Measurements from ENCODE around the gene PSD2.

Gene PSD2

DNA sequence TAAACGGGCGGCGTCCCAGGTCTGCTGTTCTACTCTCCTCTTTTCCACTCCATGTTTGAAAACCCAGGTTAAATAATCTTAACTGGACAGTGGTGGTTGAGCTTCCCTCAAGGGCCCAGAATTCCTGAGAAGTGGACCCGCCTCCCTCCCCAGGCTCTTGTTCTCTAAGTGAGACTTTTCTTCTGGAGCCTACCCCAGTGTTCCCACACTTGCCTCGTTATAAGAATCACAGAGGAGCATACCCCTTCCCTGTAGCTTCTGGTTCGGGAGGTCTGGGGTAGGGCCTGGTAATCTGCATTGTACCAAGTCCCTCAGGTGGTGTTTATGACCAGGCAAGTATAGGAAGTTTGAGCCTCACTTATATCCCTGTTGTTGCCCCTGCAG, 12.0 kb downstream of the PSD2 start:
- Mint-ChIP-seq H3K4me1 (ENCODE audit: low read depth) (no peaks in the 10 kb centered on the region), H3K4me3 (no peak overlapping the region), H3K9me3 (no peaks in the 10 kb centered on the region), H3K27me3 (peaks cover 9% of the 10 kb centered on the region), H3K36me3 (ENCODE audit: low read depth) (no peaks in the 10 kb centered on the region), H3K27ac (no peak overlapping the region)
- intact Hi-C loops (cut with micrococcal nuclease), result no loop called here

GRCh38 chr5:139808481-139809330, 13.1 kb downstream of the PSD2 start:
- intact Hi-C loops (cut with micrococcal nuclease), result no loop called here
- H3K27me3 Mint-ChIP-seq, result peaks cover 9% of the 10 kb centered on the region
- H3K4me1 Mint-ChIP-seq (ENCODE audit: low read depth), result no peaks in the 10 kb centered on the region
- H3K27ac Mint-ChIP-seq, result no peak overlapping the region
- no peak overlapping the region for H3K4me3 Mint-ChIP-seq
- H3K9me3 Mint-ChIP-seq, result no peaks in the 10 kb centered on the region
- H3K36me3 Mint-ChIP-seq (ENCODE audit: low read depth), result no peaks in the 10 kb centered on the region

GRCh38 chr5:139809331-139809810, 13.8 kb downstream of the PSD2 start:
- intact Hi-C loops (cut with micrococcal nuclease), result no loop called here
- Mint-ChIP-seq H3K4me3 (no peak overlapping the region), H3K27me3 (peaks cover 9% of the 10 kb centered on the region)

GRCh38 chr5:139810341-139811273, 15.0 kb downstream of the PSD2 start:
- Mint-ChIP-seq H3K9me3 (no peaks in the 10 kb centered on the region), H3K27ac (no peak overlapping the region), H3K4me1 (ENCODE audit: low read depth) (no peaks in the 10 kb centered on the region), H3K27me3 (peaks cover 6% of the 10 kb centered on the region), H3K4me3 (no peak overlapping the region), H3K36me3 (ENCODE audit: low read depth) (no peaks in the 10 kb centered on the region)
- intact Hi-C loops (cut with micrococcal nuclease), result no loop called here

More at GRCh38 chr5:139809331-139809810, 13.8 kb downstream of the PSD2 start:
- H3K27ac Mint-ChIP-seq, result no peak overlapping the region
- H3K4me1 Mint-ChIP-seq (ENCODE audit: low read depth), result no peaks in the 10 kb centered on the region
- H3K36me3 Mint-ChIP-seq (ENCODE audit: low read depth), result no peaks in the 10 kb centered on the region
- no peaks in the 10 kb centered on the region for H3K9me3 Mint-ChIP-seq

DNA sequence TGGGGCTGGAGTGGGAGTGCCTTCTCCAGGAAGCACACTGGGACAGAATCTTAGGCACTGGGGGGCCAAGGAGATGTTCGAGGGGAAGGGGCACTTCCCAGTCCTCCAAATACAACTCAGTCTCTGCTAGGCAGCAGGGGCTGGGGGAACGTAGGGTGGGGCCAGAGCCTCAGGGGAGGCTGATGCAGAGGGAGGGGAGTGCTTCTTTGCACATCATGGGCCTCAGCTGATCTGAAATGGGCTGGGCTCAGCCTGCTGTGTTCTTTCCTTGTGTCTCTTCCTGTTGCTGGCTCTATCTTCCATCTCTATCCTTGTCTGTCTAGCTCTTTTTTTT, 15.6 kb downstream of the PSD2 start:
- Mint-ChIP-seq H3K4me1 (ENCODE audit: low read depth) (no peaks in the 10 kb centered on the region), H3K27me3 (peaks cover 5% of the 10 kb centered on the region), H3K4me3 (no peak overlapping the region), H3K36me3 (ENCODE audit: low read depth) (no peaks in the 10 kb centered on the region), H3K27ac (no peak overlapping the region), H3K9me3 (no peaks in the 10 kb centered on the region)
- intact Hi-C loops (cut with micrococcal nuclease), result no loop called here

- Mint-ChIP-seq H3K27me3 (peaks cover 10% of the 10 kb centered on the region), H3K27ac (no peak overlapping the region), H3K9me3 (no peaks in the 10 kb centered on the region), H3K4me1 (ENCODE audit: low read depth) (no peaks in the 10 kb centered on the region), H3K4me3 (no peak overlapping the region), H3K36me3 (ENCODE audit: low read depth) (no peaks in the 10 kb centered on the region)
- intact Hi-C loops (cut with micrococcal nuclease), result no loop called here
Observed at GRCh38 chr5:139812323-139812722, 16.7 kb downstream of the PSD2 start.

- H3K4me3 Mint-ChIP-seq, result no peak overlapping the region
- intact Hi-C loops (cut with micrococcal nuclease), result no loop called here
- no peaks in the 10 kb centered on the region for H3K4me1 Mint-ChIP-seq (ENCODE audit: low read depth)
- H3K27me3 Mint-ChIP-seq, result peaks cover 7% of the 10 kb centered on the region
- no peaks in the 10 kb centered on the region for H3K36me3 Mint-ChIP-seq (ENCODE audit: low read depth)
- H3K9me3 Mint-ChIP-seq, result no peaks in the 10 kb centered on the region
- H3K27ac Mint-ChIP-seq, result no peak overlapping the region
Observed at GRCh38 chr5:139812836-139813805, 17.5 kb downstream of the PSD2 start.

GRCh38 chr5:139814191-139814601, 18.6 kb downstream of the PSD2 start:
- H3K36me3 Mint-ChIP-seq (ENCODE audit: low read depth), result no peaks in the 10 kb centered on the region
- no peaks in the 10 kb centered on the region for H3K4me1 Mint-ChIP-seq (ENCODE audit: low read depth)
- H3K27ac Mint-ChIP-seq, result no peak overlapping the region
- intact Hi-C loops (cut with micrococcal nuclease), result no loop called here
- H3K4me3 Mint-ChIP-seq, result no peak overlapping the region
- peaks cover 8% of the 10 kb centered on the region for H3K9me3 Mint-ChIP-seq
- peaks cover 8% of the 10 kb centered on the region for H3K27me3 Mint-ChIP-seq

- H3K27me3 Mint-ChIP-seq, result peaks cover 13% of the 10 kb centered on the region
- intact Hi-C loops (cut with micrococcal nuclease), result no loop called here
- no peaks in the 10 kb centered on the region for H3K4me1 Mint-ChIP-seq (ENCODE audit: low read depth)
- peaks cover 9% of the 10 kb centered on the region for H3K9me3 Mint-ChIP-seq
- no peak overlapping the region for H3K4me3 Mint-ChIP-seq
- no peaks in the 10 kb centered on the region for H3K36me3 Mint-ChIP-seq (ENCODE audit: low read depth)
- H3K27ac Mint-ChIP-seq, result no peak overlapping the region
Observed at GRCh38 chr5:139814704-139815280, 19.2 kb downstream of the PSD2 start.

DNA sequence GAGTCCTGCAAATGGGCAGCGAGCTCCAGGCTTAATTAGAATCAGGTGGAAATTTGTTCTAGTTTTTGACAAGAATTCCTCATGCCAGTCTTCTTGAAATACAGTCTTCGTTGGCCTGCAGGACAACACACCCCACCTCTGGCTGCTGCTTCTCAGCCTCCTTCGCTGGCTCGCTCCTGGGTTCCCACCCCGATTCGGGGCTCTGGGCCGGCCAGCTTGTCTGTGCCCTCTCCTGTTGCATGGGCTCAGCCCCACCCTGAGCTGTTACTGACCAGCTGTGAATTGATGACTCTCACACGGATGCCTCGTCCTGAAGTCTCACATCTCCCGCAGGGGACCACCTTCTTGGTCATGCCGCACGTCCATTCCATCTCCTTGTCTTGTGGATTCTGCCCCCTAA, 21.0 kb downstream of the PSD2 start:
- H3K27ac Mint-ChIP-seq, result no peak overlapping the region
- intact Hi-C loops (cut with micrococcal nuclease), result no loop called here

GRCh38 chr5:139817362-139817761, 21.8 kb downstream of the PSD2 start:
- intact Hi-C loops (cut with micrococcal nuclease), result no loop called here
- Mint-ChIP-seq H3K4me3 (no peak overlapping the region), H3K27me3 (peaks cover 22% of the 10 kb centered on the region), H3K4me1 (ENCODE audit: low read depth) (no peaks in the 10 kb centered on the region), H3K9me3 (peaks cover 9% of the 10 kb centered on the region), H3K27ac (no peak overlapping the region), H3K36me3 (ENCODE audit: low read depth) (no peaks in the 10 kb centered on the region)

More for the DNA sequence above, 21.0 kb downstream of the PSD2 start:
- H3K36me3 Mint-ChIP-seq (ENCODE audit: low read depth), result no peaks in the 10 kb centered on the region
- H3K4me1 Mint-ChIP-seq (ENCODE audit: low read depth), result no peaks in the 10 kb centered on the region
- H3K27me3 Mint-ChIP-seq, result peaks cover 22% of the 10 kb centered on the region
- H3K9me3 Mint-ChIP-seq, result peaks cover 9% of the 10 kb centered on the region
- no peak overlapping the region for H3K4me3 Mint-ChIP-seq

- peaks cover 22% of the 10 kb centered on the region for H3K27me3 Mint-ChIP-seq
- intact Hi-C loops (cut with micrococcal nuclease), result no loop called here
- H3K9me3 Mint-ChIP-seq, result peaks cover 9% of the 10 kb centered on the region
- no peak overlapping the region for H3K4me3 Mint-ChIP-seq
- no peak overlapping the region for H3K27ac Mint-ChIP-seq
- no peaks in the 10 kb centered on the region for H3K36me3 Mint-ChIP-seq (ENCODE audit: low read depth)
- no peaks in the 10 kb centered on the region for H3K4me1 Mint-ChIP-seq (ENCODE audit: low read depth)
Observed at GRCh38 chr5:139817970-139818369, 22.4 kb downstream of the PSD2 start.

GRCh38 chr5:139820130-139820529, 24.5 kb downstream of the PSD2 start:
- no peaks in the 10 kb centered on the region for H3K4me1 Mint-ChIP-seq (ENCODE audit: low read depth)
- H3K36me3 Mint-ChIP-seq (ENCODE audit: low read depth), result no peaks in the 10 kb centered on the region
- H3K27me3 Mint-ChIP-seq, result peaks cover 22% of the 10 kb centered on the region

More at GRCh38 chr5:139820130-139820529, 24.5 kb downstream of the PSD2 start:
- Mint-ChIP-seq H3K27ac (no peak overlapping the region), H3K9me3 (peaks cover 9% of the 10 kb centered on the region), H3K4me3 (no peak overlapping the region)
- intact Hi-C loops (cut with micrococcal nuclease), result no loop called here

Measured in dendritic cell treated with granulocyte-macrophage colony-stimulating factor and Interleukin-4, amounts not matched to agents 40 ng/mL and 50 ng/mL, for 4 days (primary cell).